ENCODE results near the gene LCT. TPM values are rescaled to one million over a fixed set of nuclear protein-coding genes. Genes with fewer than 3 reads are reported as not detected.

The LCT gene
- total RNA-seq, 2 donors from 2014 or later, result 0.11 TPM

DNA sequence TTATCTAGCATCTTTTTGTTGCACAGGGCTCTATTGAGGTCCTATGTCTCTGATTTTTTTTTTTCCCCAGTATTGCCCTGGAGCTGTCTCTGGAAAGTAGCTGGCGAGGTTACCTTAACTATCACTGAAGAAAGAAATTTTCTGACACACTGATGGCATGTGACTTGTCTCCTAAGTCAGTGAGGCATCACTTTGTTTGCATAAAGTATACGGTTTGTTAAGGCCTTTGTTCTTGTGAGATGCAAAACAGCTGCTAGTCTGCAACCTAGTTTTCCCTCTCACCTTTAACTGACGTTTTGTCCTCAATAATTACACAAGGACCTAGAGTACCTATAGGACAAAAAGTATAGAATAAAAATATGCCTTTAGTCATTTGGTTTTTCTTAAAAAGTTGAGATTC is 53.5 kb downstream of the LCT start:
- peaks cover 10% of the 10 kb centered on the region for H3K9me3 Mint-ChIP-seq
- TF ChIP-seq, protein P1, sequence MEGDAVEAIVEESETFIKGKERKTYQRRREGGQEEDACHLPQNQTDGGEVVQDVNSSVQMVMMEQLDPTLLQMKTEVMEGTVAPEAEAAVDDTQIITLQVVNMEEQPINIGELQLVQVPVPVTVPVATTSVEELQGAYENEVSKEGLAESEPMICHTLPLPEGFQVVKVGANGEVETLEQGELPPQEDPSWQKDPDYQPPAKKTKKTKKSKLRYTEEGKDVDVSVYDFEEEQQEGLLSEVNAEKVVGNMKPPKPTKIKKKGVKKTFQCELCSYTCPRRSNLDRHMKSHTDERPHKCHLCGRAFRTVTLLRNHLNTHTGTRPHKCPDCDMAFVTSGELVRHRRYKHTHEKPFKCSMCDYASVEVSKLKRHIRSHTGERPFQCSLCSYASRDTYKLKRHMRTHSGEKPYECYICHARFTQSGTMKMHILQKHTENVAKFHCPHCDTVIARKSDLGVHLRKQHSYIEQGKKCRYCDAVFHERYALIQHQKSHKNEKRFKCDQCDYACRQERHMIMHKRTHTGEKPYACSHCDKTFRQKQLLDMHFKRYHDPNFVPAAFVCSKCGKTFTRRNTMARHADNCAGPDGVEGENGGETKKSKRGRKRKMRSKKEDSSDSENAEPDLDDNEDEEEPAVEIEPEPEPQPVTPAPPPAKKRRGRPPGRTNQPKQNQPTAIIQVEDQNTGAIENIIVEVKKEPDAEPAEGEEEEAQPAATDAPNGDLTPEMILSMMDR (conservative IDR thresholded peaks at IDR 0.05), result no peak
- H3K4me3 ChIP-seq (ENCODE audit: low read length), result no peak overlapping the region
- peaks cover 12% of the 10 kb centered on the region for H3K9me3 ChIP-seq (ENCODE audit: control insufficient read depth, low read length)
- DNase-seq, result no peak
- peaks cover 77% of the 10 kb centered on the region for H3K36me3 Mint-ChIP-seq (ENCODE audit: low read depth)
- no peaks in the 10 kb centered on the region for H3K27me3 Mint-ChIP-seq (ENCODE audit: insufficient read depth)
- no peak overlapping the region for H3K27ac ChIP-seq (ENCODE audit: low read depth, low read length)
- no peaks in the 10 kb centered on the region for H3K4me1 ChIP-seq (ENCODE audit: control insufficient read depth, insufficient read depth, low read length)
- H3K4me3 Mint-ChIP-seq, result no peak overlapping the region
- no peak overlapping the region for H3K9ac ChIP-seq (ENCODE audit: extremely low read depth, low read length, poor library complexity, severe bottlenecking)
- H3K27me3 ChIP-seq (ENCODE audit: control insufficient read depth, insufficient read depth, low read length, poor library complexity, severe bottlenecking), result no peaks in the 10 kb centered on the region
- no peak overlapping the region for H3K27ac Mint-ChIP-seq
- H3K4me1 Mint-ChIP-seq, result peaks cover 21% of the 10 kb centered on the region
- peaks cover 80% of the 10 kb centered on the region for H3K36me3 ChIP-seq (ENCODE audit: control insufficient read depth, insufficient read depth, low read length)
- 75 to 87% methylated on average over 2 to 3 of the region's 3 CpGs for WGBS, 2 experiments (ENCODE audit: insufficient coverage in 1 of 2, insufficient read length in 1 of 2)

DNA sequence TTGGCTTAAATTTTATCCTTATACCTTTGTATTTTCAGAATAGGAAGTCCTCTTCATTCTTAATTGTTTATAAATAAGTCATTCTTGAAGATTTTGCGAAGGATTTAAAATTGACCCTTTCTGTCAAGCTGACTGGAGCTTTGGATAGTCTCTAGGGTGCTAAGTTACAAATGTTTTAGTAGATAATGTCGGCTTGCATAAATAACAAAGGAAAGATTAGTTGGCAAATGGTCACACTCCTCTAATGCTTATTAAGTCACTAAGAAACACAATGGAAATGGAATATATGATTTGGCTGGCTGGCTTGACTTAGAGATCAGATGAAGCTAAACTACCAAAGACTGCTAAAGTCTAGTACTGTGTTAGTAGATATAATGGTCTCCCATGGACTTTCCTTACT is 54.8 kb downstream of the LCT start:
- Mint-ChIP-seq H3K36me3 (ENCODE audit: low read depth) (peaks cover 82% of the 10 kb centered on the region), H3K9me3 (peaks cover 10% of the 10 kb centered on the region), H3K27me3 (ENCODE audit: insufficient read depth) (no peaks in the 10 kb centered on the region), H3K4me3 (no peak overlapping the region), H3K4me1 (peaks cover 21% of the 10 kb centered on the region), H3K27ac (no peak overlapping the region)
- H3K4me3 ChIP-seq (ENCODE audit: low read length), result no peak overlapping the region
- H3K27ac ChIP-seq (ENCODE audit: low read depth, low read length), result no peak overlapping the region
- TF ChIP-seq, protein P1 (conservative IDR thresholded peaks at IDR 0.05), result no peak
- H3K36me3 ChIP-seq (ENCODE audit: control insufficient read depth, insufficient read depth, low read length), result peaks cover 86% of the 10 kb centered on the region
- H3K27me3 ChIP-seq (ENCODE audit: control insufficient read depth, insufficient read depth, low read length, poor library complexity, severe bottlenecking), result no peaks in the 10 kb centered on the region
- H3K9ac ChIP-seq (ENCODE audit: extremely low read depth, low read length, poor library complexity, severe bottlenecking), result no peak overlapping the region
- WGBS, 2 experiments (ENCODE audit: insufficient coverage in 1 of 2, insufficient read length in 1 of 2), result 84 to 100% methylated on average over 1 to 2 of the region's 2 CpGs
- no peak for DNase-seq
- H3K9me3 ChIP-seq (ENCODE audit: control insufficient read depth, low read length), result peaks cover 12% of the 10 kb centered on the region
- no peaks in the 10 kb centered on the region for H3K4me1 ChIP-seq (ENCODE audit: control insufficient read depth, insufficient read depth, low read length)

DNA sequence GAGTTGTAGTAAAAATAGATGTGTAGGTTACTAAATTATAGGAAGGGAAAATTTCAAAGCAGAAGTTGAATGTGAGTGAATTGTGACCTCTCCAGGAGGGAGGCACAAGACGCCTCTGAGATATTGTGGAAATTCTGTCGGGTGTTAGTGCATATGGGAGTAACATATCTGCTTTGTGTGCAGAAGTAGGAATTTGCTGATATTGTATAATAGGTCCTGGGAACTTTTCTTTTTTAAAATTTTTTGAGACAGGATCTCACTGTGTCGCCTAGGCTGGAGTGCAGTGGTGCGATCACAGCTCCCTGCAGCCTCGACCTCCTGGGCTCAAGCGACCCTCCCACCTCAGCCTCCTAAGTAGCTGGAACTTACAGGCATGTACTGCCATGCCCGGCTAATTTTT is 60.6 kb downstream of the LCT start:
- H3K27ac Mint-ChIP-seq, result peak overlapping the region; percentile 0
- no peaks in the 10 kb centered on the region for H3K27me3 Mint-ChIP-seq (ENCODE audit: insufficient read depth)
- DNase-seq, result no peak
- Histone ChIP-seq H3K4me1 (ENCODE audit: control insufficient read depth, insufficient read depth, low read length) (no peaks in the 10 kb centered on the region), H3K4me3 (ENCODE audit: low read length) (no peak overlapping the region), H3K27me3 (ENCODE audit: control insufficient read depth, insufficient read depth, low read length, poor library complexity, severe bottlenecking) (no peaks in the 10 kb centered on the region), H3K27ac (ENCODE audit: low read depth, low read length) (no peak overlapping the region), H3K9me3 (ENCODE audit: control insufficient read depth, low read length) (peaks cover 4% of the 10 kb centered on the region), H3K9ac (ENCODE audit: extremely low read depth, low read length, poor library complexity, severe bottlenecking) (no peak overlapping the region), H3K36me3 (ENCODE audit: control insufficient read depth, insufficient read depth, low read length) (peaks cover 89% of the 10 kb centered on the region)
- H3K4me1 Mint-ChIP-seq, result no peaks in the 10 kb centered on the region
- 96 to 97% methylated on average over 7 of the region's 7 CpGs for WGBS, 2 experiments (ENCODE audit: insufficient coverage in 1 of 2, insufficient read length in 1 of 2)
- H3K9me3 Mint-ChIP-seq, result no peaks in the 10 kb centered on the region
- TF ChIP-seq, protein P1 (conservative IDR thresholded peaks at IDR 0.05), result no peak
- no peak overlapping the region for H3K4me3 Mint-ChIP-seq
- peaks cover 81% of the 10 kb centered on the region for H3K36me3 Mint-ChIP-seq (ENCODE audit: low read depth)

All from endodermal cell (in vitro differentiated cells).